GM15510 (cell line): ENCODE data around the gene PLEKHG5.

Experiments
- POLR2A ChIP-seq: IDR thresholded peaks from 3 replicates; pipeline ENCODE4 v1.6.1; 2011; ENCODE audit warnings: borderline replicate concordance; ENCODE audit not compliant: insufficient read length; ENCODE audit errors: extremely low read depth

The PLEKHG5 gene

DNA sequence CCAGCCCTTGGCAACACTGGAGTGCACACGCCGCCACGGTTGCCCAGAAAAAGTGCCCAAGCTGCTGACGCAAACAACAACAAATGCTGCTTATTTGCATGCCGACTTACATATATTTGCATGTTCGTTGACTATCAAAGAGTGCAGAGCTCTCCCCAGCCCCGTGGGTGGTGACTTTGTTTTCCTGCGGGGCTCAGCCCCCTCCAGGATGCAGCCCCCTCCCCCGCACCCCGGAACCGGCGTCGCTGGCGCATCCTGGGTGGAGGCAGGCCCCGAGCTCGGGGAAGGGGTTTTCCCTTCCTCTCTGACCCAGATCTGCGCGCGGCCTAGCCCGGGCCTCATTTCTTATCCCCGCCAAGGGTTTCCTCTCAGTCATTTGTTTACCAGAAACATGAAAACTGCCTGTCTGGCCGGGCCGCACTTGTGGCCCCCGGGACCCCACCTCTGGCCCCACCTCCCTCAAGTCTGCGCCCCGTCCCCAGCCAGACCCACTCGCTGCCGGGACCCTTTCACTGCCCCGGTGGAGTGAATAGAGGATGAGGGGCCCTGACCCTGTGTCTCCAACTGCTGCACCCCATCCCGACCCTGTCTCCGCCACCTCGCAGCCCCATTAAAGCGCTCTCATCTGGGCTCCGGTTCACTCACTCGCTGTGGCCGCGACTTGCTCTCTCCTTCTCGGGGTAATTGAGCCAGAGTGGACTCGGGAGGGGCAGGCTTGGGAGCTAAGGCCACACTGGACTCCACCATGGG, 31.0 kb downstream of the PLEKHG5 start:
- TF ChIP-seq POLR2A: no peak

- no peak for TF ChIP-seq POLR2A
Measured at GRCh38 chr1:6459850-6460265, 31.6 kb downstream of the PLEKHG5 start.

DNA sequence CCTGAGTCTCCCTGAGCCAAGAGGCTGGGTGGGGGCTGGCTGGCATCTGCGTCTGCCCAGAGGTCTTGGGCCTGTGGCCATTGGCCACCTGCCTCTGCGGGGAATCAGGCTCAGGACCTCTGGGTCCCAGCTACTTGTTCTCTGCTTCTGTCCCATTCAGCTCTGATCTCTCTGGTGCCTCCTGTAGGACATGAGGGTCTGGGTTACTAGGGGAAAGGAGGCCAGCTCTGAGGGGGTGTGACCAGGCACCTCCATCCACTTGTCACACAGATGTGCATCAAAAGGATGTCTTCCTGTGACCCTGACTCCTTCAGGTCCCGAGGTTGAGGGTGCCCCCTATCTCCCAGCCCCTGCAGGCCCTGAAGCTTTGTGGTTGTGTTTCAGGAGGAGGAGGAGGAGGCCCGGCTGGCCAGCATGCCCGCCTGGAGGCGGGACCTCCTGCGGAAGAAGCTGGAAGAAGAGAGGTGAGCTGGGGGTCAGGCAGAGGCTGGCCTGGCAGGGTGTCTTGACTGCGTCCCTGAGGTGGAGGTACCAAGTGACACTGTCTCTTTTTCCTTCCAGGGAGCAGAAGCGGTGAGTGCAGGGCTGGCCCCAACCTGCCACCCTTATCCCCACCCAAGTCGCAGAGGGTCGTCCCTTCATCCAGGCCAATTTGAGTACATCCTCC, 34.5 kb downstream of the PLEKHG5 start:
- no peak for TF ChIP-seq POLR2A

- TF ChIP-seq POLR2A: no peak
Measured at GRCh38 chr1:6454856-6455751, 36.4 kb downstream of the PLEKHG5 start.

DNA sequence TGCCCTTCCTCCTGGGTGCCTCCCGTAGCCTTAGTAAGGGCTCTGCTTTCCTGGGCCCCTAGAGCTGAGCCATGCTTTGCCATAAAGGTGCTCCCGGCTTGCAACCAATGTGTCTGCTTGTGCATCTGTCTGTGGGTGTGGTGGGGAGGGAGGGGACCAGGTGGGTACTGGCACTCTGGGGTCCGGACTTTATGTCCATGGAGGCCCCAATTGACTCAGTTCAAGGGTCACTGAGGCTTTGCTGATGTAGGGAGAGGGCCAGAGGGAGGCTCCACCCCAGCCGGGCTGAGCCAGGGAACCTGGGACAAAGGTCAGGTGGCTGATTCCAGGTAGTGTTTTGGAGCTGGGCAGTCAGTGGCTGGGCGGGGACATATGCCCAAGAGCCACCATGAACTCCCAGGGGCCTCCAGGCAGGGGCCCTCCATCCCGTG, 40.5 kb downstream of the PLEKHG5 start:
- TF ChIP-seq POLR2A: no peak

GRCh38 chr1:6450005-6450450, 41.4 kb downstream of the PLEKHG5 start:
- TF ChIP-seq POLR2A: no peak

DNA sequence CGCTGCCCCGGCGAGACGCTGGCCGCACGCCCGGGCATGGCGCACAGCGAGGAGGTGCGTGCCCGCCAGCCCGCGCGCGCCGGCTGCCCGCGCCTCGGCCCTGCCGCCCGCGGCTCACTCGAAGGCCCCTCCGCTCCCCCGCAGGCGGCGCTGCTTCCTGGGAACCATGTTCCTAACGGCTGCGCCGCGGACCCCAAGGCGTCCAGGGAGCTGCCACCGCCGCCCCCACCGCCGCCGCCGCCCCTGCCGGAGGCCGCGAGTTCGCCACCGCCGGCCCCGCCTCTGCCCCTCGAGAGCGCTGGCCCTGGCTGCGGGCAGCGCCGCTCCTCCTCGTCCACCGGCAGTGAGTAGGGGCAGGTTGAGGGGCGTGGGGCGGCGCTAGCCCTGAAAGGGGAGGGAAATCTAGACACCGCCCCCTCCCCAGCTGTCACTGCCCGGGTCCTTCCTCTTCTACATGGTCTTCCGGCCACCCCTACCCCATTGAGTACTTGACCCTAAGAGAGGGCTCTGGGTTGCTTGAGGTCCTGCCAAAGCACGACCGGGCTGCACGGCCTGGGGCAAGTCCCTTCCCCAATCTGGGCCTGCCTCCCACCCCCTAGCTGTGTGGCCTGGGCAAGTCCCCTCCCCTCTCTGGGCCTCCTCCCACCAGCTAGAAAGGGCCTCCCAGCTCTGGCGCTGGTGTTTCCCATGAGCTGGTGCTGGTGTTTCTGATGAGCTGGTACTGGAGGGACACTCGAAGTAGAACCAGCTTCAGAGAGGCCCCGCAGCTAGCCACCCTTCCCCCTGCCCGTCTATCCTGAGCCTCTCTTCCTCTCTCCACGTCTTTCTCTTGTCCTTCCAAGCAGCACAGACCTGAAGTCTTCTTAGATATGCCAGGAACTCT, 42.5 kb downstream of the PLEKHG5 start:
- no peak for TF ChIP-seq POLR2A

DNA sequence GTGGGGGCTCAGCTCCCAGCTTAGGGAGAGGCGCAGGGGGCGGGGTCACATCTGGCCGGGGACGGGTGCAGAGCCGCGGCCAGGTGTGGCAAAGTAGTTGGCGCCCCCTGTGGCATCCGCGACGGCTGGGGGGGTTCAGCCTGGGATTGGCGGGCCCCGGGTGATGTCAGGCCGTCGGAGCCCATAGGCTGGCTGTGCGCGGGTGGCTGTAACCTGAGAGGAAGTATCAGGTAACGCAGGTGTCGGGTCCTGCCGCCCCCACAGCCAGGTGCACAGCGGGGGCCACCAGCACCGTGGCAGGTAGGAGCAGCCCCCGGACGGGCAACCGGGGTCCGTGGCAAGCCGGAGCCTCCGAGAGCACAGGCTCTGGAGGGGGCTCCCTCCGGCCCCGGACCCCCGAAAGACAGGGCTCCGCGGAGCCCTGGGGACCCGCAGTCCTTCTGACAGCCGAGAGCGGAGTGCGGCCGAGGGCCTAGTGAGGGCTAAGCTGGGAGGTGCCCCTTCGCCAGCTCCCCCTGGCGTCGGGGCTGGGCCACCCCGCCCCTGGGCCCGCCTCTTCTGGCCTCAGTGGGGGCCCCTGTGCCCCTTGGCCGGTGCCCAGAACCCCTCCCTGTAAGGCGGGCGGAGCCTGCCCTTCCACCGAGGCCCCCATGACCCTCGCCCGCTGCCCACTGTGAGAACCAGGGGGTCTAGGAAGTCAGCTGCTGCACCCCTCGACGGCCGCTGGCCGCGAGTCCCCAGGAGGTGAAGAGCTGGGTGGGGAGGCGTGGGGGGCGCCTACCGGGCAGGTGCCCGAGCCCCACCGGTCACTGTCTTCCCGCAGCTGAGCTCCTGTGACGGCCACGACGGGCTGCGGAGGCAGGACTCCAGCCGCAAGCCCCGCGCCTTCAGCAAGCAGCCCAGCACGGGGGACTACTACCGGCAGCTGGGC, 43.4 kb downstream of the PLEKHG5 start:
- TF ChIP-seq POLR2A: no peak

DNA sequence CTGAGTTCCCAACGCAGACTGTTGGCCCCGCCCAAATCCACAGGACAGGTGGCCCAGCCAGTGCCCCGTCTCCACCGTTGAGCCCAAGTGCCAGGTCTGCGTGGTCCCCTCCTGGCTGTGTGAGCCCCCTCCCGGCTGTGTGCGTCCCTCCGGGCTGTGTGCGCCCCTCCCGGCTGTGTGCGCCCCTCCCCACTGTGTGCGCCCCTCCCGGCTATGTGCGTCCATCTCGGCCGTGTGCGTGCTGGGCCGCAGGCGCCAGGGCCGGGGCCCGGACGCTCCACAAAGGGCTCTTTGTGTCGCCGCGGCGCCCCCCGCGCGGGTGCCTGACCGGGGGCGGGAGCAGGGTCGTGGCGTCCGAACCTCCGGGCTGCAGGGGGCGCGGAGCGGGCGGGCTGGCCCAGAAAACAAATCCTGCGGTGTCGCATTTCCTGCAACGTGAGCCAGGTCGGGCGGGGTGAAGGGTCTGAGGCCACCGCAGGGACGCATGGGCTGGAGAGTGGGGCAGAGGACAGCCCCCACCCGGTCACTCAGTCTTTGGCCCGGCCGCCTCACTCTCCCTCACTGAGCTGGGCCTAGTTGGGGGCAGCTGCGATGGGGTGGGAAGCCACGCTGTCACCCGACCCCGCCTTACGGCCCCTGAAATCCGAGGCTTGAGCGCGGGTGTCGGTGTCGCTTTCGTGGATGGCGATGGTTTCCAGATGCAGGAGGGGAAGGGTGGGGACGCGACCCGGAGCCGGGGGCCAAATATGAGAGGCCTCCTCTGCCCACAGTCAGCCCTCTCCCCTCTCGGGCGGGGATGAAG, 44.2 kb downstream of the PLEKHG5 start:
- no peak for TF ChIP-seq POLR2A

GRCh38 chr1:6446665-6447015, 44.8 kb downstream of the PLEKHG5 start:
- TF ChIP-seq POLR2A: no peak

GRCh38 chr1:6445062-6445763, 46.3 kb downstream of the PLEKHG5 start:
- no peak for TF ChIP-seq POLR2A

DNA sequence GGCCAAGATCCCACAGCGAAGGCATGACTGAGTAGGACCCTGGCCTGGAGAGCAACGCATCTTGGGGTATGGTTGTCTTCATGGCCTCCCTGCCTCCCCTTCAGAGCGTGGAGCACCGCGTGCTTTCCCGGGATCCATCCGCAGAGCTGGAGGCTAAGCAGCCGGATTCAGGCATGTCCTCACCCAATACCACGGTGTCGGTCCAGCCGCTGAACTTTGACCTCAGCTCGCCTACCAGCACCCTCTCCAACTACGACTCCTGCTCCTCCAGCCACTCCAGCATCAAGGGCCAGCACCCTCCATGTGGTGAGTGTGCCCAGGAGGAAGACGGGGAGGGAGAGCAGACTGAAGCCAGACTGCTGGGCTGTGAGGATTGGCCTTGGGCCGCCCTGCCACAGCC, 47.1 kb downstream of the PLEKHG5 start:
- TF ChIP-seq POLR2A: no peak
